ENCODE measurements around the gene OR52N4.

OR52N4 gene

GRCh38 chr11:5796541-5796940 lies 42.5 kb downstream of the OR52N4 start:
- H3K4me1 ChIP-seq, result no peaks in the 10 kb centered on the region
- H3K9me3 ChIP-seq, result no peaks in the 10 kb centered on the region
- no peaks in the 10 kb centered on the region for H3K27me3 ChIP-seq
- no peaks in the 10 kb centered on the region for H3K36me3 ChIP-seq
- TF ChIP-seq CTCF (IDR thresholded peaks at IDR 0.05; ENCODE audit: low read depth, low read length), result no peak
- H3K4me3 ChIP-seq (ENCODE audit: low read depth, low read length), result no peak overlapping the region
- no peak for DNase-seq

DNA sequence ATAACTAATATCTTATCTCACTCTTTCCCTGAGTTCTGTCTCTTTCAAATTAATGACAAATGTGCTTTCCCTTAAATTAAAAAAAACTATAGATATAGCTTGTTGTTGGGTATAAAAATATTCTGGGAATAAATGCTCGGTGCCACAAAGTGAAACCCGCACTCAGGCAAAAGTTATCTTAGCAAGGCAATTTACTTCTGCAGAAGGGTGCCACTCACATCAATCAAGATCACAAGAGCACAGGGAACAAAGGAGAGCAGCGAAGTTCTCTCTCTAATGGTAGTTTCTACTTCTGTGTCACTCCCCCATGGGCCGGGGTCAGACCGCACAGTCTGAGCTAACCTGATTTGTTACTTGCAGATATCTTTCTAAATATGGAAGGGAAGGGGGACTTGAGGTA lies 49.9 kb downstream of the OR52N4 start:
- Histone ChIP-seq H3K4me1 (no peaks in the 10 kb centered on the region), H3K36me3 (no peaks in the 10 kb centered on the region), H3K9me3 (no peaks in the 10 kb centered on the region), H3K4me3 (ENCODE audit: low read depth, low read length) (no peak overlapping the region), H3K27me3 (no peaks in the 10 kb centered on the region)
- TF ChIP-seq CTCF (IDR thresholded peaks at IDR 0.05; ENCODE audit: low read depth, low read length), result no peak
- DNase-seq, result no peak
